Esophagus muscularis mucosa (tissue), 4 donors: ENCODE results near the gene ATP4B. TPM values are rescaled to one million over a fixed set of nuclear protein-coding genes. Genes with fewer than 3 reads are reported as not detected.

Experiments used
- DNase-seq: peaks from one replicate; pipeline ENCODE4 v3.0.0-alpha.2; 2017; ENCODE audit errors: extremely low spot score
- H3K27ac ChIP-seq, 4 donors: fragments of 200-600 bp; sonication (generic); replicated peaks in 1 of 4; 1 replicate in 3 of 4; 2 replicates in 1 of 4; pipeline ENCODE4 v1.5.1; 2016 to 2019; ENCODE audit warnings: mild to moderate bottlenecking in 1 of 4
- H3K27me3 ChIP-seq, 4 donors: fragments of 200-600 bp; sonication (generic); one replicate each; pipeline versions ENCODE4 v1.5.1 to v1.6.0; 2016 to 2019
- H3K36me3 ChIP-seq, 4 donors: fragments of 200-600 bp; sonication (generic); one replicate each; pipeline ENCODE4 v1.5.1; 2016 to 2019
- H3K4me1 ChIP-seq, 4 donors: fragments of 200-600 bp; sonication (generic); one replicate each; pipeline ENCODE4 v1.5.1; 2016 to 2019
- H3K4me3 ChIP-seq, 4 donors: fragments of 200-600 bp; sonication (generic); 1 replicate in 2 of 4; 2 replicates in 2 of 4; pipeline ENCODE4 v1.5.1; 2016 to 2019; ENCODE audit warnings: mild to moderate bottlenecking in 4 of 4, moderate library complexity in 1 of 4
- H3K9me3 ChIP-seq, 4 donors: fragments of 200-600 bp; sonication (generic); 1 replicate in 3 of 4; 2 replicates in 1 of 4; pipeline ENCODE4 v1.5.1; 2016 to 2019
- CTCF ChIP-seq, 3 experiments: fragments of 200-600 bp in 2 of 3; fragments of 450-650 bp in 1 of 3; sonication (generic) in 2 of 3; IDR thresholded peaks; one replicate each; pipeline ENCODE4 v1.5.1; 2017 to 2019; ENCODE audit warnings: antibody characterized with exemption in 3 of 3, mild to moderate bottlenecking in 2 of 3, moderate library complexity in 1 of 3
- EP300 ChIP-seq: sonication (generic); formaldehyde crosslinking; IDR thresholded peaks from one replicate; pipeline ENCODE4 v1.6.1; 2017; ENCODE audit warnings: antibody characterized with exemption
- POLR2A ChIP-seq: fragments of 450-650 bp; IDR thresholded peaks from one replicate; pipeline ENCODE4 v1.6.1; 2017; ENCODE audit warnings: antibody characterized with exemption, moderate library complexity, mild to moderate bottlenecking, low read depth
- POLR2AphosphoS5 ChIP-seq, 2 donors: sonication (generic); formaldehyde crosslinking; IDR thresholded peaks; one replicate each; pipeline ENCODE4 v1.6.1; 2017; ENCODE audit warnings: antibody characterized with exemption in 2 of 2
- WGBS: methylation state at CpG from one replicate; pipeline ENCODE4 v1.1.5; 2018; 5-methylcytosine and 5-hydroxymethylcytosine counted together
- intact Hi-C: fragments of 100-400 bp; cut with DNase I; formaldehyde crosslinking; loops from one replicate; pipeline ENCODE4 v1.15.1; 2023
- total RNA-seq, 4 donors: library from RNA; depleted of rRNA; stranded (reverse); fragments of >200 nt; gene quantifications; one replicate each; pipeline versions ENCODE4 v1.1.0 to v1.2.1, GENCODE V29; 2016

ATP4B gene
- total RNA-seq, 4 donors from 2014 or later: not detected

- DNase-seq: no peak
- H3K27me3 ChIP-seq: no peaks in the 10 kb centered on the region
- no peak overlapping the region for H3K27ac ChIP-seq
- 98% methylated on average over 37 of the region's 37 CpGs for WGBS
- H3K4me1 ChIP-seq: no peaks in the 10 kb centered on the region
- H3K4me3 ChIP-seq: no peak overlapping the region
- no peaks in the 10 kb centered on the region for H3K9me3 ChIP-seq
- H3K36me3 ChIP-seq: peaks cover 26 to 75% (median 65%) of the 10 kb centered on the region in 4 donors
- intact Hi-C loops: no loop called here
- TF ChIP-seq POLR2A (no peak), CTCF (IDR thresholded peaks at IDR 0.05) (no peak), POLR2AphosphoS5 (IDR thresholded peaks at IDR 0.05) (no peak), EP300 (no peak)
Observed at GRCh38 chr13:113638173-113638746, 19.7 kb downstream of the ATP4B start.

GRCh38 chr13:113637262-113638160 is 20.5 kb downstream of the ATP4B start:
- Histone ChIP-seq H3K4me1 (no peaks in the 10 kb centered on the region), H3K27me3 (no peaks in the 10 kb centered on the region), H3K4me3 (no peak overlapping the region), H3K9me3 (no peaks in the 10 kb centered on the region), H3K36me3 (peaks cover 30 to 83% (median 72%) of the 10 kb centered on the region in 4 donors), H3K27ac (no peak overlapping the region)
- WGBS: 95% methylated on average over 30 of the region's 30 CpGs
- DNase-seq: no peak
- TF ChIP-seq EP300 (no peak), POLR2AphosphoS5 (IDR thresholded peaks at IDR 0.05) (no peak), POLR2A (no peak), CTCF (IDR thresholded peaks at IDR 0.05) (no peak)
- intact Hi-C loops: no loop called here

- Histone ChIP-seq H3K27ac (no peak overlapping the region), H3K36me3 (peaks cover 30 to 94% (median 82%) of the 10 kb centered on the region in 4 donors), H3K9me3 (no peaks in the 10 kb centered on the region), H3K4me1 (no peaks in the 10 kb centered on the region), H3K27me3 (no peaks in the 10 kb centered on the region), H3K4me3 (no peak overlapping the region)
- no peak for DNase-seq
- 95% methylated on average over 23 of the region's 24 CpGs for WGBS
- no peak for TF ChIP-seq EP300
- TF ChIP-seq POLR2A: no peak
- no peak for TF ChIP-seq CTCF (IDR thresholded peaks at IDR 0.05)
- no peak for TF ChIP-seq POLR2AphosphoS5 (IDR thresholded peaks at IDR 0.05)
- intact Hi-C loops: no loop called here
Observed at GRCh38 chr13:113636266-113636963, 21.6 kb downstream of the ATP4B start.

GRCh38 chr13:113635709-113636108 is 22.3 kb downstream of the ATP4B start:
- Histone ChIP-seq H3K9me3 (no peaks in the 10 kb centered on the region), H3K27me3 (no peaks in the 10 kb centered on the region), H3K27ac (no peak overlapping the region), H3K36me3 (peaks cover 30 to 98% (median 84%) of the 10 kb centered on the region in 4 donors), H3K4me3 (no peak overlapping the region), H3K4me1 (no peaks in the 10 kb centered on the region)
- intact Hi-C loops: no loop called here
- WGBS: 93% methylated on average over 25 of the region's 25 CpGs
- DNase-seq: no peak
- TF ChIP-seq CTCF (IDR thresholded peaks at IDR 0.05) (no peak), EP300 (no peak), POLR2A (no peak), POLR2AphosphoS5 (IDR thresholded peaks at IDR 0.05) (no peak)
